ENCODE measurements around the gene JARID2.

The JARID2 gene

DNA sequence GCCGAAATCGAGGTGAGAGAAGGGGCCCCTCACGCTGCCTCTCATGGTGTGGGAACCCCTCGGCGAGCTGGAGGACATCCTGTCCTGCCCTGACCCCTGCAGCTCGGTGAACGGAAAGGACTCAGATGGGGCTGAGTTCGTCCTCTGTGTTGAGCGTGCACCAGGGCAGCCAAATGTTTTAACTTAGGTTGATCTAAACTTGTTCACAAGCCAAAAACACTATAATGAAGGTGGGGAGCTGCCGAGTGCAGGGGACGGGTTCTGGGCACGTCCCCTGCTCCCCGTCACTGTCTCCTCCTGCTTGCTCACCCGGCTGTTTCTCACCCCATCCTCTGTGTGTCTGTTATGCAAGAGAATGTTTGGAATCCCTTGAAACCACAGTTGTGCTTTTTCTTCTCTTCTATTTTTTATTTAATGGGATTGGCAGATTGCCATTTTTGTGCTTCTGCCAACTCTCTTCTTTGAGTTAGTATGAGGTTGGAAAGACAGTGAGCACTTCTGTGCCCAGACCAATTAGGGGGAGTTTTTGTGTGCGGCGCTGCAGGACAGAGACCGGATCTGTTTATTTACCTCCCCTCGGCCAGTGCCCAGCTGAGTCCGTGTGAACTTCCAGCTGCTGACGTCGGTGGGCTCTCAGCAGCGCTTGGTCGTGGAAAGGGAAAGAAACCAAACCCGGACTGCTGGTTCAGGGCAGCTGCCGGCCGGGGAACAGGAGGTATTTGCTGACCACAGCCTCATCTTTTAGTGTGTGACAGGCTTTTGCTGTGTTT lies 258.9 kb downstream of the JARID2 start (continued):
- TF ChIP-seq OSR2 (tag by site-specific recombination; IDR thresholded peaks at IDR 0.05) (peak; percentile 81), MZF1 (tag by site-specific recombination; IDR thresholded peaks at IDR 0.05; ENCODE audit: borderline replicate concordance) (peak; percentile 97), IKZF3 (tag by site-specific recombination; IDR thresholded peaks at IDR 0.05) (0 out of 2 replicates have a peak, but pooled peaks have one; percentile 34), ZNF114 (tag by site-specific recombination; IDR thresholded peaks at IDR 0.05) (no peak), ZNF121 (tag by site-specific recombination; IDR thresholded peaks at IDR 0.05) (no peak), SP2 (tag by site-specific recombination; IDR thresholded peaks at IDR 0.05) (0 out of 2 replicates have a peak, but pooled peaks have one; percentile 13), GLIS1 (tag by site-specific recombination; IDR thresholded peaks at IDR 0.05) (peak; percentile 78), ZNF843 (tag by site-specific recombination; IDR thresholded peaks at IDR 0.05) (peak; percentile 79), PRDM4 (tag by site-specific recombination; IDR thresholded peaks at IDR 0.05) (peak; percentile 100), ZNF518A (tag by site-specific recombination; conservative IDR thresholded peaks at IDR 0.05; ENCODE audit: low read depth) (0 out of 2 replicates have a peak, but pooled peaks have one; percentile 27), ZNF416 (tag by site-specific recombination; IDR thresholded peaks at IDR 0.05) (no peak), ZNF585B (tag by site-specific recombination; IDR thresholded peaks at IDR 0.05) (no peak), HOXD13 (CRISPR knock-in tag; IDR thresholded peaks at IDR 0.05; ENCODE audit: borderline replicate concordance) (no peak), BCL11A (tag by site-specific recombination; IDR thresholded peaks at IDR 0.05; ENCODE audit: low read depth) (no peak), GLI4 (tag by site-specific recombination; IDR thresholded peaks at IDR 0.05) (no peak), ZNF18 (tag by site-specific recombination; IDR thresholded peaks at IDR 0.05) (peak; percentile 74), ZNF37A (tag by site-specific recombination; IDR thresholded peaks at IDR 0.05) (no peak), ZSCAN16 (tag by site-specific recombination; IDR thresholded peaks at IDR 0.05) (peak; percentile 27; the same call in 1 of the 2 replicates), ZBTB21 (tag by site-specific recombination; IDR thresholded peaks at IDR 0.05) (0 out of 2 replicates have a peak, but pooled peaks have one; percentile 27), ZEB2 (tag by site-specific recombination; IDR thresholded peaks at IDR 0.05) (peak; percentile 82; the same call in 1 of the 2 replicates), ZXDB (tag by site-specific recombination; IDR thresholded peaks at IDR 0.05) (peak; percentile 68), ZNF600 (tag by site-specific recombination; IDR thresholded peaks at IDR 0.05) (peak; percentile 88), ZNF561 (tag by site-specific recombination; IDR thresholded peaks at IDR 0.05; ENCODE audit: borderline replicate concordance) (peak; percentile 66; the same call in 1 of the 2 replicates), ZNF473 (tag by site-specific recombination; IDR thresholded peaks at IDR 0.05) (no peak), ZNF692 (tag by site-specific recombination; IDR thresholded peaks at IDR 0.05) (peak; percentile 47; the same call in 1 of the 2 replicates), ZNF324 (tag by site-specific recombination; IDR thresholded peaks at IDR 0.05) (peak; percentile 51; the same call in 1 of the 2 replicates), ZNF629 (tag by site-specific recombination; IDR thresholded peaks at IDR 0.05) (peak; percentile 64; the same call in 1 of the 2 replicates)
- TF ChIP-seq, protein P1, sequence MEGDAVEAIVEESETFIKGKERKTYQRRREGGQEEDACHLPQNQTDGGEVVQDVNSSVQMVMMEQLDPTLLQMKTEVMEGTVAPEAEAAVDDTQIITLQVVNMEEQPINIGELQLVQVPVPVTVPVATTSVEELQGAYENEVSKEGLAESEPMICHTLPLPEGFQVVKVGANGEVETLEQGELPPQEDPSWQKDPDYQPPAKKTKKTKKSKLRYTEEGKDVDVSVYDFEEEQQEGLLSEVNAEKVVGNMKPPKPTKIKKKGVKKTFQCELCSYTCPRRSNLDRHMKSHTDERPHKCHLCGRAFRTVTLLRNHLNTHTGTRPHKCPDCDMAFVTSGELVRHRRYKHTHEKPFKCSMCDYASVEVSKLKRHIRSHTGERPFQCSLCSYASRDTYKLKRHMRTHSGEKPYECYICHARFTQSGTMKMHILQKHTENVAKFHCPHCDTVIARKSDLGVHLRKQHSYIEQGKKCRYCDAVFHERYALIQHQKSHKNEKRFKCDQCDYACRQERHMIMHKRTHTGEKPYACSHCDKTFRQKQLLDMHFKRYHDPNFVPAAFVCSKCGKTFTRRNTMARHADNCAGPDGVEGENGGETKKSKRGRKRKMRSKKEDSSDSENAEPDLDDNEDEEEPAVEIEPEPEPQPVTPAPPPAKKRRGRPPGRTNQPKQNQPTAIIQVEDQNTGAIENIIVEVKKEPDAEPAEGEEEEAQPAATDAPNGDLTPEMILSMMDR (tag by site-specific recombination; IDR thresholded peaks at IDR 0.05) = peak; percentile 24; the same call in 1 of the 2 replicates
